DMS79 treated with DMSO at 0.1 percent for 48 hours (cell line): ENCODE results near the gene ANXA4.
"Not testable (repeated sequence)": the region's sequence is repeated elsewhere in the genome, so short reads cannot be mapped to it uniquely, and the experiment has no call there.

ENCODE experiments used
- DNase-seq: peaks from one replicate; lab custom pipeline; 2025; lab: John Stamatoyannopoulos, UW

ANXA4 gene

GRCh38 chr2:69810550-69810949 is 68.6 kb downstream of the ANXA4 start:
- no peak for DNase-seq

GRCh38 chr2:69811018-69811417 is 69.1 kb downstream of the ANXA4 start:
- no peak for DNase-seq

- DNase-seq: no peak
Measured at GRCh38 chr2:69811591-69811990, 69.7 kb downstream of the ANXA4 start.

GRCh38 chr2:69815717-69816116 is 73.8 kb downstream of the ANXA4 start:
- DNase-seq: no peak

GRCh38 chr2:69816923-69817542 is 75.1 kb downstream of the ANXA4 start:
- peak; percentile 85 for DNase-seq

- no peak for DNase-seq
Measured at GRCh38 chr2:69817729-69818501, 76.0 kb downstream of the ANXA4 start.

GRCh38 chr2:69827796-69828540 is 86.0 kb downstream of the ANXA4 start:
- DNase-seq: no peak

GRCh38 chr2:69828938-69829255 is 87.0 kb downstream of the ANXA4 start:
- no peak for DNase-seq

- peak; percentile 91 for DNase-seq
Measured at GRCh38 chr2:69829256-69830044, 87.5 kb downstream of the ANXA4 start, which contains the start of gene GMCL1. Gene GMCL1, plus strand, starts transcription at chr2:69829660. Its CDS starts 233 bp downstream, at chr2:69829893.

- no peak for DNase-seq
Measured at GRCh38 chr2:69830045-69830905, 88.3 kb downstream of the ANXA4 start.

GRCh38 chr2:69830906-69831241 is 88.9 kb downstream of the ANXA4 start:
- not testable (repeated sequence) for DNase-seq

GRCh38 chr2:69831354-69831905 is 89.5 kb downstream of the ANXA4 start:
- no peak for DNase-seq

- no peak for DNase-seq
Measured at GRCh38 chr2:69833752-69834151, 91.8 kb downstream of the ANXA4 start.

- no peak for DNase-seq
Measured at GRCh38 chr2:69835666-69836065, 93.7 kb downstream of the ANXA4 start.

GRCh38 chr2:69836316-69836715 is 94.4 kb downstream of the ANXA4 start:
- DNase-seq: no peak

GRCh38 chr2:69837533-69837932 is 95.6 kb downstream of the ANXA4 start:
- DNase-seq: no peak

- no peak for DNase-seq
Measured at GRCh38 chr2:69843993-69844392, 102.1 kb downstream of the ANXA4 start.

- DNase-seq: no peak
Measured at GRCh38 chr2:69844560-69844959, 102.6 kb downstream of the ANXA4 start.

- no peak for DNase-seq
Measured at GRCh38 chr2:69846182-69847067, 104.5 kb downstream of the ANXA4 start.
